ENCODE data around the gene WDR20.
"Not testable (repeated sequence)": the region's sequence is repeated elsewhere in the genome, so short reads cannot be mapped to it uniquely, and the experiment has no call there.

WDR20 gene

GRCh38 chr14:102171173-102172020 lies 31.7 kb downstream of the WDR20 start:
- DNase-seq (ENCODE audit: low read depth in 3 of 3), result no peak

- not testable (repeated sequence) for DNase-seq (ENCODE audit: low read depth in 3 of 3)
Observed at GRCh38 chr14:102172021-102172272, 32.2 kb downstream of the WDR20 start.

- not testable (repeated sequence) for DNase-seq (ENCODE audit: low read depth in 3 of 3)
Observed at GRCh38 chr14:102172721-102173120, 33.0 kb downstream of the WDR20 start.

- DNase-seq (ENCODE audit: low read depth in 3 of 3), result no peak
Observed at GRCh38 chr14:102177161-102177560, 37.5 kb downstream of the WDR20 start.

- no peak for DNase-seq (ENCODE audit: low read depth in 3 of 3)
Observed at GRCh38 chr14:102178806-102179205, 39.1 kb downstream of the WDR20 start.

- no peak for DNase-seq (ENCODE audit: low read depth in 3 of 3)
Observed at GRCh38 chr14:102180248-102180998, 40.7 kb downstream of the WDR20 start.

GRCh38 chr14:102181187-102181586 lies 41.5 kb downstream of the WDR20 start:
- DNase-seq (ENCODE audit: low read depth in 3 of 3), result no peak

GRCh38 chr14:102182190-102182589 lies 42.5 kb downstream of the WDR20 start:
- no peak for DNase-seq (ENCODE audit: low read depth in 3 of 3)

GRCh38 chr14:102182936-102183619 lies 43.4 kb downstream of the WDR20 start:
- no peak for DNase-seq (ENCODE audit: low read depth in 3 of 3)

GRCh38 chr14:102183886-102184285 lies 44.2 kb downstream of the WDR20 start:
- no peak for DNase-seq (ENCODE audit: low read depth in 3 of 3)

- DNase-seq (ENCODE audit: low read depth in 3 of 3), result no peak
Observed at GRCh38 chr14:102184316-102185035, 44.8 kb downstream of the WDR20 start.

- DNase-seq (ENCODE audit: low read depth in 3 of 3), result no peak
Observed at GRCh38 chr14:102185360-102185759, 45.7 kb downstream of the WDR20 start.

GRCh38 chr14:102187044-102187443 lies 47.3 kb downstream of the WDR20 start:
- DNase-seq (ENCODE audit: low read depth in 3 of 3), result no peak

- DNase-seq (ENCODE audit: low read depth in 3 of 3), result no peak
Observed at GRCh38 chr14:102187568-102188001, 47.9 kb downstream of the WDR20 start.

- no peak for DNase-seq (ENCODE audit: low read depth in 3 of 3)
Observed at GRCh38 chr14:102188187-102188586, 48.5 kb downstream of the WDR20 start.

GRCh38 chr14:102189874-102190273 lies 50.2 kb downstream of the WDR20 start:
- DNase-seq (ENCODE audit: low read depth in 3 of 3), result no peak

GRCh38 chr14:102192840-102193502 lies 53.3 kb downstream of the WDR20 start:
- DNase-seq (ENCODE audit: low read depth in 3 of 3), result no peak

- DNase-seq (ENCODE audit: low read depth in 3 of 3), result no peak
Observed at GRCh38 chr14:102194856-102195255, 55.2 kb downstream of the WDR20 start.

- DNase-seq (ENCODE audit: low read depth in 3 of 3), result no peak
Observed at GRCh38 chr14:102195446-102195845, 55.7 kb downstream of the WDR20 start.

- DNase-seq (ENCODE audit: low read depth in 3 of 3), result no peak
Observed at GRCh38 chr14:102196039-102196901, 56.6 kb downstream of the WDR20 start.

GRCh38 chr14:102196902-102197230 lies 57.2 kb downstream of the WDR20 start:
- DNase-seq (ENCODE audit: low read depth in 3 of 3), result no peak
